Ovary (tissue), 3 donors: Measurements from ENCODE around the gene CHMP5.
A peak's percentile ranks its signal among the peaks of the same experiment; 100 is the strongest.

Experiments
- CTCF ChIP-seq, 3 donors: fragments of 450-650 bp in 2 of 3; fragments of 200-600 bp in 1 of 3; IDR thresholded peaks; one replicate each; pipeline versions ENCODE4 v1.5.1 to v1.8.0; 2016 to 2022; ENCODE audit warnings: antibody characterized with exemption in 3 of 3, mild to moderate bottlenecking in 1 of 3
- POLR2A ChIP-seq: fragments of 450-650 bp; IDR thresholded peaks from one replicate; pipeline ENCODE4 v1.6.1; 2017; ENCODE audit warnings: antibody characterized with exemption, mild to moderate bottlenecking, moderate library complexity
- donor health status: DM: no; HTN: no; CAD: no.

DNA sequence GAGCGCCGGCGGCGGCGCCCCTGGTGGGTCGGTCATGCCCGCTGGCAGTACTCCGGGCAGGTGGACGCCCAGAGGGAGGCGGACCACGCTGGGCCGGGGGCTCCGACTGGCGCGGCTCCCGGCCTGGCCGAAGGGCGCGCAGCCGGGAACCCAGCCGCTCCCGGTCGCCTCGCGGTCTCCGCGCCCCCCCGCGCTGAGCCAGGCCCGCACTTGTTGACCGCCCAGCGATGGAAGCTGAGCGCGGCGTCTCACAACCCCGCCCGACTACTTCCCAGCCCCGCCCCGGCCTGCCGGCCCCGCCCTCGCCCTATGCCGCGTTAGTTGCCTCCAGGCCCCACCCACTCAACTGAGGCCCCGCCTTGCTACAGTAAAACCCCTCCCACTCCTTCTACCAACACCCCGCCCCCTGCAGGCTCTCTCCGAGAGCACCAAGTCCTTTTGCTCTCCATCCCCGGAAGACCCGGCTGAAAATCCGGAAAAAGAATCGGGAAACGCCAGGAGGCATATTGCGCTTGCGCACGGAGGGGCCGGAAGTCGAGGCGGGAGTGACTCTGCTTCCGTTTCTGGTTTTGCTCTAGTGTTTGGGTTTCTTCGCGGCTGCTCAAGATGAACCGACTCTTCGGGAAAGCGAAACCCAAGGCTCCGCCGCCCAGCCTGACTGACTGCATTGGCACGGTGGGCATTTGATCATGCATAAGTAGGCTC is at the start of gene CHMP5, which contains the start of gene BAG1:
- TF ChIP-seq CTCF (IDR thresholded peaks at IDR 0.05) (peak in 1 of 3 donors; percentile 42), POLR2A (peak; percentile 69)
